Kasumi-1 (cell line): Measurements from ENCODE around the gene C16orf90.
"Not testable (repeated sequence)": the region's sequence is repeated elsewhere in the genome, so short reads cannot be mapped to it uniquely, and the experiment has no call there.

Experiments
- DNase-seq, 2 experiments: peaks; one replicate each; lab custom pipeline; 2025; lab: John Stamatoyannopoulos, UW

Gene C16orf90

DNA sequence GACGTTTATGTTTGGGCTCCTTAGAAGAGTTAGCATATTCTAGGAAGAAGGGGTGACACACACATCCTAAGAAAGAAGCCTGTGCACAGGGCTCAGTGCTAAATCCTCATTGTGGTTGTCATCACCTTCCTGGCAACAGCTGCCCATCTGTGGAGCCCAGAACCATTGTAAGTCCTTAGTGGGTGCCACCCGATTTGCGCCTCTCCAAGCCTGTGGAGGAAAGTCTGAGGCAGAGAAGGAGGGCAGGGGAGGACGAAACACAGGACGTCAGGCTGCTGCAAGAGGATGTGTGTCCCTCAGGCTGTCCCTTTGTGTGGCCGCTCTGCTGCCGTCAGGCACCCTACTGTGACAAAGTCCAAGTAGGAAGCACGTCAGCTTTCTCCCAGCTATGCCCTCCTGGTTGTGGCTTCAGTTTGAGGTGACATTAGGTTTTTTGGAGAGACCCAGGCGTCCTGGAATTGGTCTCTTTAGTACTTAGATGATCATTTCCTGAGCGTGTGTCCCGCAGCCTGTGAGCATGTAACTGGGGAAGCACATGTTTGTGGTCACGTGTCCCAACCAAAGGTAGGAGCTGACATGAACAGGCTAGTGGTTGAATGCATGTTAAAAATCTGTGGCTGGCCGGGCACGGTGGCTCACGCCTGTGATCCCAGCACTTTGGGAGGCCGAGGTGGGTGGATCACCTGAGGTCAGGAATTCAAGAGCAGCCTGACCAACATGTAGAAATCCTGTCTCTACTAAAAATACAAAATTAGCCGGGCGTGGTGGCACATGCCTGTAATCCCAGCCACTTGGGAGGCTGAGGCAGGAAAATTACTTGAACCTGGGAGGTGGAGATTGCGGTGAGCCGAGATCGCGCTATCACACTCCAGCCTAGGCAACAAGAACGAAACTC lies 16.2 kb upstream of the C16orf90 start:
- DNase-seq = no peak

- DNase-seq = no peak
These were observed 15.1 kb upstream of the C16orf90 start for GRCh38 chr16:3510416-3510815.

- DNase-seq = peak in 1 of 2 experiments; percentile 4
These were observed 14.2 kb upstream of the C16orf90 start for GRCh38 chr16:3509470-3509928.

DNA sequence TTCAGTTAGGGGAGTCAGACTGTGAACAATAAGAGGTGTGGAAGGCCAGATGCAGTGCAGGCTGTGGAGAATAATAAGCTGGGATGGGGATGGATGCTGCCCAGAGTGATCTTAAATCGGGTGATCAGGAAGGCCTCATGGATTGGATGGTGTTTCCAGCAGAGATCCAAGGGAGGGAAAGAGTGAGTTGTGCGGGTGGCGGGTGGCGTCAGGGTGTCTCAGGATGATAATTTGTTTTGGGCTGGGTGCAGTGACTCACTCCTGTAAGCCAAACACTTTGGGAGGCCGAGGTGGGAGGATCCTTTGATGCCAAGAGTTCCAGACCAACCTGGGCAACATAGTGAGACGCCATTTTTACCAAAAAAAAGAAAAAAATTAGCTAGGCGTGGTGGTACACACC lies 13.4 kb upstream of the C16orf90 start:
- no peak for DNase-seq

GRCh38 chr16:3503523-3503922 lies 8.2 kb upstream of the C16orf90 start:
- DNase-seq = no peak

GRCh38 chr16:3501783-3502400 lies 6.6 kb upstream of the C16orf90 start:
- peak in 1 of 2 experiments; percentile 51 for DNase-seq

- not testable (repeated sequence) for DNase-seq
These were observed 6.1 kb upstream of the C16orf90 start for GRCh38 chr16:3501412-3501761.

DNA sequence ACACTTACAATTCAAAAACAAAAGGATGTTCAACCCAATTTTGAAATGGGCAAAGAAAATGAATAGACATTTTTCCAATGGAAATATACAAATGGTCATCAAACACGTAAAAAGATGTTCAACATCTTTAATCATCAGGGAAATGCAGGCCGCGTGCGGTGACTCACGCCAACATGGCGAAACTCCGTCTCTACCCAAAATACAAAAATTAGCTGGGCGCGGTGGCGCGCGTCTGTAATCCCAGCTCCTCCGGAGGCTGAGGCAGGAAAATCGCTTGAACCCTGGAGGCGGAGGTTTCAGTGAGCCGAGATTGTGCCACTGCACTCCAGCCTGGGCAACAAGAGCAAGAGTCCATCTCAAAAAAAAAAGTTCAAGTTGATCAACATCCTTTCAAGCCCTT lies 3.7 kb upstream of the C16orf90 start:
- DNase-seq = no peak

DNA sequence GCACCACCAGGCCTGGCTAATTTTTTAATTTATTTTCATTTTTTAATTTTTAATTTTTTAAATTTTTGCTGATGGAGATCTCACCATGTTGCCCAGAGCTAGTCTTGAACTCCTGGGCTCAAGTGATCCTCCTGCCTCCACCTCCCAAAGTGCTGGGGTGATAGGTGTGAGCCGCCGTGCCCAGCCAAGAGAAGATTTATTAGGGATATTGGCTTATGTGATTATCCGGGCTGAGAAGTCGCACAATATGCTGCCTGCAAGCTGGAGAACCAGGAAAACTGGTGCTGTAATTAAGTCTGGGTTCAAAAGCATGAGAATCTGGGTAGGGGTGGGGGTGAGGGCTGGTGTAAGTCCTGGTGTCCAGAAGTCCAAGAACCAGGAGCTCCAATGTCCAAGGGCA lies 2.5 kb upstream of the C16orf90 start:
- DNase-seq = no peak

GRCh38 chr16:3496386-3496785 lies 1.1 kb upstream of the C16orf90 start:
- no peak for DNase-seq

- DNase-seq = no peak
These were observed 809 bp downstream of the C16orf90 start for GRCh38 chr16:3494386-3494973.

GRCh38 chr16:3492356-3492755 lies 2.9 kb downstream of the C16orf90 start:
- no peak for DNase-seq

GRCh38 chr16:3490911-3491629 lies 4.2 kb downstream of the C16orf90 start:
- DNase-seq = no peak

- DNase-seq = no peak
These were observed 6.5 kb downstream of the C16orf90 start for GRCh38 chr16:3488801-3489200.

DNA sequence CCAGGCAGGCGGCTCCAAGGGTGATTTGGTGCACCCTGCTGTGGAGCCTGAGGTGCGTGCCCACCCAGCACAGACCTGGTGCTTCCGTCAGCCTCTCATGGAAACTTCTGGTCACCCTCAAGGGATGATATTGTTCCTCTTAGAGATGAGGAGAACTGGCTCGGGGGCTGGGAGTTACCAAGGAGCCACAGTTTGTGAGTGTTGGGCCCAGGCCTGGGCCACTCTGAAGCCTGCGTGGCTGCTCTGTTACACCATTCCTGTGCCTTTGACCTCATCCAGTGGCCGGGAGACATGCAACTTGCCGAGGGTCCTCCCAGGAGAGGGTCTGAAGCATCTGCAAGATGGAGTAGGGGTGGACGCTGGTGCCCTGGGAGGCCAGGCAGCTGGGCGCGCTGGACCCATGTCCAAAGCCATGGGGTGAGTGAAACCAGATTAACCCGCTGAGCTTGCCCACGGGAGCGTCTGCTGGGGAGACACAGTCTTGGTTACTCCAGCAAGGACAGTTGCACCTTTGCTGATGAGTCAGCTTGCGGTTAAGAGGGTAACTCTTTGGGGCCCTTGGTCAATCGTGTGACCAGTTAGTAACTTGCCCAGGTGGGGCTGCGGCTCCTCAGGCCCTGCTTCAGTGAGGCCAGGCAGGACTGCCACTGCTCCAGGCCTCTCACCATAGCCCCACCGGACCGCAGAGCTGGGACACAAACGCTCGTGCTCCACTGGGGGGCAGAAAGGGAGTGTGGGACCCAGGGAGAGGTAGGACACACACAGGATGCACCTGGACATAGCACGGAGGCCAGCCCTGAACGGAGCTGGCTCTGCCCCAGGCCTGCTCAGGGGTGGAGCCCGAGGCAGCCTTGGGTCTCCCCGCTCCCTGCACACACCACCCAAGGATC lies 7.5 kb downstream of the C16orf90 start:
- no peak for DNase-seq

- no peak for DNase-seq
These were observed 8.6 kb downstream of the C16orf90 start for GRCh38 chr16:3486506-3487215.

GRCh38 chr16:3485821-3486505 lies 9.3 kb downstream of the C16orf90 start:
- DNase-seq = no peak

DNA sequence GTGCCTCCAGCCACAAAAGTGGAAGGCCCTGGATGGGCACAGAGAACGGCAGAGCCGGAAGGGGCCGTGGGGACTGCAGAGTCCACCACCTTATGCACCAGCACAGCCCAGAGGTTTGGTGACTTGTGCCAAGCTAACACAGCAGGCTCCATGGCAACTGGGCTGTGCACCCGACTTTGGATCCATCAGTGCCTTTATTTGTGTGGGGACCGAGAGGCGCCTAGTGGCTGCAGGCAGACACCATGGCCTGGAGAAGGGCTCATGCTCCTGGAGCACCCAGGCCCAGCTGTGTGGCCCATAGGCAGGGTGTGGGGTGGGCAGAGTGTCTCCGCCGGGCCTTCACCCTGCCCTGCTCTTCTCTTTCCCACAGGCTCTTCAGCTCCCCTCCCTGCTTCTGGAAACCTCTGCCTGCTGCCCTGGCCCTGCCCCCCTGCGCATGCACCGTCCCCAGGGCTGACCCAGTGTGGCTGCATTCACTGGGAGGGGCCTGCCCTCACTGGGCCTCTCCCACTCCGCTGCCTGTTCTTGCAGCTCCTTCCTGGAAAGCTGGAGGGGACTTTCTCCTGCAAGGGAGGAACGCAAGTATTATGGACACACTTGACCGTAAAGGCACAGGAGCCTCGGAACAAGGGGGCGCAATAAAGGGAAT lies 10.1 kb downstream of the C16orf90 start:
- DNase-seq = no peak

GRCh38 chr16:3484318-3485096 lies 10.8 kb downstream of the C16orf90 start:
- DNase-seq = no peak
